Thyroid gland (tissue), 4 donors: ENCODE data around the gene ERCC6L2.

ENCODE experiments used
- POLR2A ChIP-seq, 2 donors: fragments of 450-650 bp; IDR thresholded peaks; one replicate each; pipeline ENCODE4 v1.6.1; 2017; ENCODE audit warnings: antibody characterized with exemption in 2 of 2, mild to moderate bottlenecking in 2 of 2, moderate library complexity in 1 of 2
- TF ChIP-seq, protein P1 (sequence below), 6 experiments: fragments of 200-600 bp in 3 of 6; fragments of 450-650 bp in 3 of 6; sonication (generic) in 3 of 6; IDR thresholded peaks; one replicate each; pipeline ENCODE4 v1.5.1; 2016 to 2019; ENCODE audit warnings: antibody characterized with exemption in 6 of 6, mild to moderate bottlenecking in 2 of 6, inconsistent platforms in 1 of 6, moderate library complexity in 1 of 6

- no peak for TF ChIP-seq POLR2A (IDR thresholded peaks at IDR 0.05)
- TF ChIP-seq, protein P1, sequence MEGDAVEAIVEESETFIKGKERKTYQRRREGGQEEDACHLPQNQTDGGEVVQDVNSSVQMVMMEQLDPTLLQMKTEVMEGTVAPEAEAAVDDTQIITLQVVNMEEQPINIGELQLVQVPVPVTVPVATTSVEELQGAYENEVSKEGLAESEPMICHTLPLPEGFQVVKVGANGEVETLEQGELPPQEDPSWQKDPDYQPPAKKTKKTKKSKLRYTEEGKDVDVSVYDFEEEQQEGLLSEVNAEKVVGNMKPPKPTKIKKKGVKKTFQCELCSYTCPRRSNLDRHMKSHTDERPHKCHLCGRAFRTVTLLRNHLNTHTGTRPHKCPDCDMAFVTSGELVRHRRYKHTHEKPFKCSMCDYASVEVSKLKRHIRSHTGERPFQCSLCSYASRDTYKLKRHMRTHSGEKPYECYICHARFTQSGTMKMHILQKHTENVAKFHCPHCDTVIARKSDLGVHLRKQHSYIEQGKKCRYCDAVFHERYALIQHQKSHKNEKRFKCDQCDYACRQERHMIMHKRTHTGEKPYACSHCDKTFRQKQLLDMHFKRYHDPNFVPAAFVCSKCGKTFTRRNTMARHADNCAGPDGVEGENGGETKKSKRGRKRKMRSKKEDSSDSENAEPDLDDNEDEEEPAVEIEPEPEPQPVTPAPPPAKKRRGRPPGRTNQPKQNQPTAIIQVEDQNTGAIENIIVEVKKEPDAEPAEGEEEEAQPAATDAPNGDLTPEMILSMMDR (IDR thresholded peaks at IDR 0.05): no peak
Observed at GRCh38 chr9:95978106-95978505, 102.6 kb downstream of the ERCC6L2 start.
